Ovary (tissue), 9 donors: ENCODE measurements around the gene ANKRD33. TPM values are rescaled to one million over a fixed set of nuclear protein-coding genes. Genes with fewer than 3 reads are reported as not detected.
A peak's percentile ranks its signal among the peaks of the same experiment; 100 is the strongest.

Experiments used
- DNase-seq, 5 donors: peaks; one replicate each; pipeline ENCODE4 v3.0.0-alpha.2; 2019 to 2020
- H3K27ac ChIP-seq, 2 donors: fragments of 200-600 bp; one replicate each; pipeline versions ENCODE4 v1.5.1 to v1.8.0; 2019 to 2022
- H3K27me3 ChIP-seq: fragments of 200-600 bp; one replicate; pipeline ENCODE4 v1.8.0; 2022
- H3K36me3 ChIP-seq: fragments of 200-600 bp; sonication (generic); one replicate; pipeline ENCODE4 v1.5.1; 2019
- H3K4me1 ChIP-seq: one replicate; pipeline ENCODE4 v1.8.1; 2013; ENCODE audit warnings: mild to moderate bottlenecking, moderate library complexity; ENCODE audit not compliant: insufficient read depth
- H3K4me3 ChIP-seq: fragments of 200-600 bp; sonication (generic); one replicate; pipeline ENCODE4 v1.5.1; 2017
- H3K9me3 ChIP-seq, 2 donors: fragments of 200-600 bp in 1 of 2; sonication (generic) in 1 of 2; one replicate each; pipeline versions ENCODE4 v1.5.1 to v1.8.1; 2013 to 2019; ENCODE audit warnings: mild to moderate bottlenecking in 1 of 2, moderate library complexity in 1 of 2
- CTCF ChIP-seq, 3 donors: fragments of 450-650 bp in 2 of 3; fragments of 200-600 bp in 1 of 3; IDR thresholded peaks; one replicate each; pipeline versions ENCODE4 v1.5.1 to v1.8.0; 2016 to 2022; ENCODE audit warnings: antibody characterized with exemption in 3 of 3, mild to moderate bottlenecking in 1 of 3
- EP300 ChIP-seq: sonication (generic); formaldehyde crosslinking; IDR thresholded peaks from one replicate; pipeline ENCODE4 v1.6.1; 2017; ENCODE audit warnings: antibody characterized with exemption
- POLR2A ChIP-seq: fragments of 450-650 bp; IDR thresholded peaks from one replicate; pipeline ENCODE4 v1.6.1; 2017; ENCODE audit warnings: antibody characterized with exemption, mild to moderate bottlenecking, moderate library complexity
- WGBS, 3 donors: extraction: QIAGEN DNeasy Blood & Tissue Kit in 1 of 3; methylation state at CpG; one replicate each; pipeline versions ENCODE4 v1.1.5 to v1.1.7; 2013 to 2017; 5-methylcytosine and 5-hydroxymethylcytosine counted together
- intact Hi-C, 4 donors: fragments of 100-400 bp; cut with DNase I; formaldehyde crosslinking; loops; one replicate each; pipeline versions ENCODE4 v1.11.0 to v1.15.1; 2022 to 2023
- polyA plus RNA-seq, 2 donors: library from polyadenylated mRNA; stranded (reverse); fragments of 200-250 nt in 1 of 2; fragments of 350-450 nt in 1 of 2; fragmentation: Illumina TruSeq in 1 of 2; extraction: RNeasy Lipid Tissue Mini Kit (QIAGEN cat#74804) in 1 of 2; gene quantifications; one replicate each; pipeline ENCODE4 v1.2.3, GENCODE V29; 2013 to 2014
- total RNA-seq, 7 donors: library from RNA; depleted of rRNA in 2 of 7; stranded (reverse); fragments of >200 nt in 2 of 7; fragmentation: NEBNext Ultra II Directional in 3 of 7; extraction: Animal tissue kit (Norgen Biotek cat#: 25700) in 3 of 7; gene quantifications; one replicate each; pipeline versions ENCODE4 v1.1.0 to v1.2.4, GENCODE V29; 2016 to 2023
- donor health status: DM: no; HTN: no; CAD: no; lungs with moderate emphysema.
- donor health status: DM: no; HTN: no; CAD: no.
- donor health status: Bipolar disorder and iron deficiency.
- donor health status: DM: yes; HTN: yes; CAD: no.
- donor health status: DM: no; HTN: no; CAD: no.
- donor health status: DM: yes; HTN: yes; CAD: no.

The ANKRD33 gene
- total and polyA plus RNA-seq, 9 donors = not detected

GRCh38 chr12:51863933-51864832 lies 23.7 kb upstream of the ANKRD33 start:
- no peak overlapping the region for H3K4me3 ChIP-seq
- no peaks in the 10 kb centered on the region for H3K36me3 ChIP-seq
- H3K27me3 ChIP-seq = no peaks in the 10 kb centered on the region
- intact Hi-C loops = no loop called here
- TF ChIP-seq POLR2A = no peak
- TF ChIP-seq CTCF (IDR thresholded peaks at IDR 0.05) = no peak
- no peak for TF ChIP-seq EP300
- DNase-seq = peak in 1 of 5 donors; percentile 29
- WGBS, 3 donors = 4 to 10% (median 6%) methylated on average over 50 to 53 of the region's 53 CpGs
- peaks cover 3% of the 10 kb centered on the region for H3K4me1 ChIP-seq
- no peaks in the 10 kb centered on the region for H3K9me3 ChIP-seq
- H3K27ac ChIP-seq = no peak overlapping the region

- no peak overlapping the region for H3K4me3 ChIP-seq
- H3K27ac ChIP-seq = no peak overlapping the region
- H3K9me3 ChIP-seq = no peaks in the 10 kb centered on the region
- DNase-seq = no peak
- no peaks in the 10 kb centered on the region for H3K27me3 ChIP-seq
- peaks cover 3% of the 10 kb centered on the region for H3K4me1 ChIP-seq
- 55 to 59% (median 56%) methylated on average over 12 of the region's 12 CpGs for WGBS, 3 donors
- H3K36me3 ChIP-seq = no peaks in the 10 kb centered on the region
- TF ChIP-seq POLR2A (no peak), CTCF (IDR thresholded peaks at IDR 0.05) (no peak), EP300 (no peak)
- intact Hi-C loops = no loop called here
These were observed 22.9 kb upstream of the ANKRD33 start for GRCh38 chr12:51864833-51865670.

GRCh38 chr12:51865757-51866270 lies 22.1 kb upstream of the ANKRD33 start:
- intact Hi-C loops = no loop called here
- 82 to 89% (median 85%) methylated on average over 7 of the region's 7 CpGs for WGBS, 3 donors
- no peak for DNase-seq
- no peaks in the 10 kb centered on the region for H3K27me3 ChIP-seq
- TF ChIP-seq EP300 = no peak
- TF ChIP-seq POLR2A = no peak
- TF ChIP-seq CTCF (IDR thresholded peaks at IDR 0.05) = no peak
- H3K9me3 ChIP-seq = no peaks in the 10 kb centered on the region
- peaks cover 3% of the 10 kb centered on the region for H3K4me1 ChIP-seq
- no peak overlapping the region for H3K27ac ChIP-seq
- H3K4me3 ChIP-seq = no peak overlapping the region
- H3K36me3 ChIP-seq = no peaks in the 10 kb centered on the region

GRCh38 chr12:51866324-51866723 lies 21.6 kb upstream of the ANKRD33 start:
- no peak overlapping the region for H3K4me3 ChIP-seq
- no peak overlapping the region for H3K27ac ChIP-seq
- no peaks in the 10 kb centered on the region for H3K36me3 ChIP-seq
- no peaks in the 10 kb centered on the region for H3K27me3 ChIP-seq
- intact Hi-C loops = no loop called here
- H3K9me3 ChIP-seq = no peaks in the 10 kb centered on the region
- no peak for TF ChIP-seq CTCF (IDR thresholded peaks at IDR 0.05)
- TF ChIP-seq POLR2A = no peak
- no peak for TF ChIP-seq EP300
- peaks cover 3% of the 10 kb centered on the region for H3K4me1 ChIP-seq
- WGBS, 3 donors = 94 to 98% (median 96%) methylated on average over 4 of the region's 4 CpGs
- no peak for DNase-seq
